ENCODE measurements around the gene FAM241B.

Gene FAM241B

GRCh38 chr10:69673521-69673920 lies 43.5 kb downstream of the FAM241B start:
- TF ChIP-seq USF1 (IDR thresholded peaks at IDR 0.05) (no peak), ZBTB7A (IDR thresholded peaks at IDR 0.05; ENCODE audit: low read depth) (no peak), YY1 (IDR thresholded peaks at IDR 0.05; ENCODE audit: low read depth) (no peak), CEBPB (IDR thresholded peaks at IDR 0.05) (no peak), MAX (IDR thresholded peaks at IDR 0.05) (no peak), NFIC (IDR thresholded peaks at IDR 0.05) (no peak), TEAD4 (IDR thresholded peaks at IDR 0.05) (no peak), RAD21 (IDR thresholded peaks at IDR 0.05; ENCODE audit: low read depth) (no peak), EP300 (IDR thresholded peaks at IDR 0.05; ENCODE audit: borderline replicate concordance) (no peak), TAF1 (IDR thresholded peaks at IDR 0.05; ENCODE audit: low read depth) (no peak), REST (IDR thresholded peaks at IDR 0.05; ENCODE audit: low read depth) (no peak), EGR1 (IDR thresholded peaks at IDR 0.05) (no peak), CREB1 (IDR thresholded peaks at IDR 0.05; ENCODE audit: low read depth) (no peak), TCF12 (IDR thresholded peaks at IDR 0.05; ENCODE audit: low read depth) (no peak), FOXM1 (IDR thresholded peaks at IDR 0.05; ENCODE audit: borderline replicate concordance, low read depth) (no peak)

GRCh38 chr10:69674786-69675185 lies 44.7 kb downstream of the FAM241B start:
- TF ChIP-seq USF1 (IDR thresholded peaks at IDR 0.05) = no peak
- TF ChIP-seq YY1 (IDR thresholded peaks at IDR 0.05; ENCODE audit: low read depth) = no peak
- TF ChIP-seq EGR1 (IDR thresholded peaks at IDR 0.05) = no peak
- no peak for TF ChIP-seq ZBTB7A (IDR thresholded peaks at IDR 0.05; ENCODE audit: low read depth)
- TF ChIP-seq MAX (IDR thresholded peaks at IDR 0.05) = no peak
- no peak for TF ChIP-seq RAD21 (IDR thresholded peaks at IDR 0.05; ENCODE audit: low read depth)
- TF ChIP-seq TCF12 (IDR thresholded peaks at IDR 0.05; ENCODE audit: low read depth) = no peak
- no peak for TF ChIP-seq REST (IDR thresholded peaks at IDR 0.05; ENCODE audit: low read depth)
- no peak for TF ChIP-seq FOXM1 (IDR thresholded peaks at IDR 0.05; ENCODE audit: borderline replicate concordance, low read depth)

GRCh38 chr10:69676301-69676700 lies 46.3 kb downstream of the FAM241B start:
- TF ChIP-seq EP300 (IDR thresholded peaks at IDR 0.05; ENCODE audit: borderline replicate concordance) (no peak), NFIC (IDR thresholded peaks at IDR 0.05) (no peak), TEAD4 (IDR thresholded peaks at IDR 0.05) (no peak)

GRCh38 chr10:69677985-69678654 lies 48.1 kb downstream of the FAM241B start:
- TF ChIP-seq YY1 (IDR thresholded peaks at IDR 0.05; ENCODE audit: low read depth) (no peak), FOXM1 (IDR thresholded peaks at IDR 0.05; ENCODE audit: borderline replicate concordance, low read depth) (no peak), TEAD4 (IDR thresholded peaks at IDR 0.05) (no peak), EP300 (IDR thresholded peaks at IDR 0.05; ENCODE audit: borderline replicate concordance) (no peak), NFIC (IDR thresholded peaks at IDR 0.05) (no peak), TCF12 (IDR thresholded peaks at IDR 0.05; ENCODE audit: low read depth) (no peak), REST (IDR thresholded peaks at IDR 0.05; ENCODE audit: low read depth) (no peak), MAX (IDR thresholded peaks at IDR 0.05) (no peak), TAF1 (IDR thresholded peaks at IDR 0.05; ENCODE audit: low read depth) (no peak), USF1 (IDR thresholded peaks at IDR 0.05) (no peak)
